AG04450 (cell line): ENCODE results near the gene TANGO2. TPM values are rescaled to one million over a fixed set of nuclear protein-coding genes. Genes with fewer than 3 reads are reported as not detected.

Source experiments
- CTCF ChIA-PET: fragments of 300-600, 350-600 bp; formaldehyde crosslinking; extraction: SDS; loops from one replicate; lab custom pipeline; 2022; ENCODE audit warnings: antibody characterized with exemption, inconsistent platforms; lab: Charles Lee
- POLR2A ChIA-PET: fragments of 350-600 bp; formaldehyde crosslinking; extraction: SDS; loops from one replicate; lab custom pipeline; 2021; ENCODE audit warnings: antibody characterized with exemption, inconsistent platforms; lab: Yijun Ruan, JAX
- DNase-seq: peaks from one replicate; pipeline ENCODE4 v3.0.0-alpha.2; 2011; ENCODE audit warnings: low read depth, low spot score
- H3K27ac ChIP-seq: one replicate; pipeline ENCODE4 v1.5.1; 2012; ENCODE audit warnings: low read depth, low read length, control low read depth
- H3K27me3 ChIP-seq: one replicate; pipeline ENCODE4 v1.6.0; 2012; ENCODE audit warnings: low read length; ENCODE audit not compliant: control insufficient read depth, insufficient read depth
- H3K4me3 ChIP-seq: 2 replicates; pipeline ENCODE4 v1.5.1; 2011; ENCODE audit warnings: mild to moderate bottlenecking, low read depth, low read length, control low read depth
- H3K9me3 ChIP-seq: 2 replicates; pipeline ENCODE4 v1.5.1; 2012; ENCODE audit warnings: low read length; ENCODE audit not compliant: control insufficient read depth, insufficient read depth
- polyA plus RNA-seq: library from polyadenylated mRNA; depleted of rRNA; stranded (reverse); fragments of >200 nt; gene quantifications from 2 replicates; pipeline ENCODE4 v1.2.3, GENCODE V29; 2011
- TF ChIP-seq, protein P1 (sequence below): IDR thresholded peaks from 2 replicates; pipeline ENCODE4 v1.5.1; 2011; ENCODE audit warnings: low read depth, low read length, control low read depth, inconsistent platforms

The TANGO2 gene
- polyA plus RNA-seq, 1 experiment, result 21.3 TPM

- no peak for DNase-seq
- Histone ChIP-seq H3K4me3 (no peak overlapping the region), H3K27me3 (no peaks in the 10 kb centered on the region), H3K27ac (no peak overlapping the region), H3K9me3 (no peaks in the 10 kb centered on the region)
- ChIA-PET POLR2A (interaction anchor here (1.3 kb wide), 1 partner anchor 11 kb away, joined by 4 read pairs; the partner anchor contains the start of gene TRMT2A), CTCF (no interaction called here)
- TF ChIP-seq, protein P1, sequence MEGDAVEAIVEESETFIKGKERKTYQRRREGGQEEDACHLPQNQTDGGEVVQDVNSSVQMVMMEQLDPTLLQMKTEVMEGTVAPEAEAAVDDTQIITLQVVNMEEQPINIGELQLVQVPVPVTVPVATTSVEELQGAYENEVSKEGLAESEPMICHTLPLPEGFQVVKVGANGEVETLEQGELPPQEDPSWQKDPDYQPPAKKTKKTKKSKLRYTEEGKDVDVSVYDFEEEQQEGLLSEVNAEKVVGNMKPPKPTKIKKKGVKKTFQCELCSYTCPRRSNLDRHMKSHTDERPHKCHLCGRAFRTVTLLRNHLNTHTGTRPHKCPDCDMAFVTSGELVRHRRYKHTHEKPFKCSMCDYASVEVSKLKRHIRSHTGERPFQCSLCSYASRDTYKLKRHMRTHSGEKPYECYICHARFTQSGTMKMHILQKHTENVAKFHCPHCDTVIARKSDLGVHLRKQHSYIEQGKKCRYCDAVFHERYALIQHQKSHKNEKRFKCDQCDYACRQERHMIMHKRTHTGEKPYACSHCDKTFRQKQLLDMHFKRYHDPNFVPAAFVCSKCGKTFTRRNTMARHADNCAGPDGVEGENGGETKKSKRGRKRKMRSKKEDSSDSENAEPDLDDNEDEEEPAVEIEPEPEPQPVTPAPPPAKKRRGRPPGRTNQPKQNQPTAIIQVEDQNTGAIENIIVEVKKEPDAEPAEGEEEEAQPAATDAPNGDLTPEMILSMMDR, result no peak
Observed at GRCh38 chr22:20105456-20106204, 84.7 kb downstream of the TANGO2 start.

- POLR2A ChIA-PET, result interaction anchor here (1.3 kb wide), 1 partner anchor 11 kb away, joined by 4 read pairs; the partner anchor contains the start of gene TRMT2A
Observed at GRCh38 chr22:20106205-20106848, 85.4 kb downstream of the TANGO2 start.

GRCh38 chr22:20106849-20107237 is 85.9 kb downstream of the TANGO2 start:
- ChIA-PET CTCF (no interaction called here), POLR2A (no interaction called here)
- Histone ChIP-seq H3K27me3 (no peaks in the 10 kb centered on the region), H3K27ac (no peak overlapping the region), H3K9me3 (no peaks in the 10 kb centered on the region), H3K4me3 (no peak overlapping the region)
- no peak for DNase-seq
- TF ChIP-seq, protein P1, result no peak

More at GRCh38 chr22:20106205-20106848, 85.4 kb downstream of the TANGO2 start:
- Histone ChIP-seq H3K4me3 (no peak overlapping the region), H3K27ac (no peak overlapping the region), H3K27me3 (no peaks in the 10 kb centered on the region), H3K9me3 (no peaks in the 10 kb centered on the region)
- CTCF ChIA-PET, result no interaction called here
- no peak for DNase-seq
- TF ChIP-seq, protein P1, result no peak

- ChIA-PET POLR2A (no interaction called here), CTCF (no interaction called here)
- Histone ChIP-seq H3K27ac (no peak overlapping the region), H3K4me3 (no peak overlapping the region), H3K27me3 (no peaks in the 10 kb centered on the region), H3K9me3 (no peaks in the 10 kb centered on the region)
- TF ChIP-seq, protein P1, result no peak
- DNase-seq, result no peak
Observed at GRCh38 chr22:20107471-20107901, 86.6 kb downstream of the TANGO2 start.
